ENCODE results near the gene TMED9. TPM values are rescaled to one million over a fixed set of nuclear protein-coding genes. Genes with fewer than 3 reads are reported as not detected.

Gene TMED9
- total and polyA plus RNA-seq, 8 donors = 99.1 to 167 (median 112) TPM

GRCh38 chr5:177569894-177570293 is 22.1 kb upstream of the TMED9 start:
- ATAC-seq = no peak
- TF ChIP-seq CTCF (IDR thresholded peaks at IDR 0.05) = no peak
- FAIRE-seq = no peak

GRCh38 chr5:177575488-177575887 is 16.5 kb upstream of the TMED9 start:
- intact Hi-C loops (cut with DNase I) = no loop called here
- FAIRE-seq = no peak
- no peak for ATAC-seq

More at GRCh38 chr5:177569894-177570293, 22.1 kb upstream of the TMED9 start:
- Histone ChIP-seq H3K27ac (no peak overlapping the region), H3K9me3 (no peaks in the 10 kb centered on the region), H3K36me3 (no peaks in the 10 kb centered on the region), H3K4me1 (no peaks in the 10 kb centered on the region), H3K4me3 (no peak overlapping the region), H3K27me3 (no peaks in the 10 kb centered on the region)
- DNase-seq = no peak
- intact Hi-C loops (cut with DNase I) = no loop called here
- WGBS, 2 donors = 79 to 96% methylated on average over 2 of the region's 2 CpGs

GRCh38 chr5:177576169-177576568 is 15.8 kb upstream of the TMED9 start:
- FAIRE-seq = no peak
- 69 to 82% methylated on average over 10 of the region's 10 CpGs for WGBS, 2 donors
- intact Hi-C loops (cut with DNase I) = no loop called here

More at GRCh38 chr5:177575488-177575887, 16.5 kb upstream of the TMED9 start:
- no peaks in the 10 kb centered on the region for H3K9me3 ChIP-seq
- no peak overlapping the region for H3K4me3 ChIP-seq
- DNase-seq = no peak
- H3K27ac ChIP-seq = no peak overlapping the region
- TF ChIP-seq CTCF (IDR thresholded peaks at IDR 0.05) = no peak
- no peaks in the 10 kb centered on the region for H3K36me3 ChIP-seq
- 63 to 94% methylated on average over 1 of the region's 1 CpG for WGBS, 2 donors
- no peaks in the 10 kb centered on the region for H3K27me3 ChIP-seq
- no peaks in the 10 kb centered on the region for H3K4me1 ChIP-seq

GRCh38 chr5:177578316-177578715 is 13.7 kb upstream of the TMED9 start:
- TF ChIP-seq CTCF (IDR thresholded peaks at IDR 0.05) = no peak
- H3K4me1 ChIP-seq = no peaks in the 10 kb centered on the region
- no peaks in the 10 kb centered on the region for H3K36me3 ChIP-seq
- FAIRE-seq (no peak), DNase-seq (no peak), ATAC-seq (no peak)
- intact Hi-C loops (cut with DNase I) = no loop called here
- H3K9me3 ChIP-seq = no peaks in the 10 kb centered on the region
- 87 to 89% methylated on average over 8 of the region's 8 CpGs for WGBS, 2 donors
- H3K27ac ChIP-seq = no peak overlapping the region
- H3K4me3 ChIP-seq = no peak overlapping the region
- H3K27me3 ChIP-seq = no peaks in the 10 kb centered on the region

More at GRCh38 chr5:177576169-177576568, 15.8 kb upstream of the TMED9 start:
- no peaks in the 10 kb centered on the region for H3K36me3 ChIP-seq
- DNase-seq (no peak), ATAC-seq (no peak)
- no peaks in the 10 kb centered on the region for H3K4me1 ChIP-seq
- TF ChIP-seq CTCF (IDR thresholded peaks at IDR 0.05) = no peak
- H3K27ac ChIP-seq = no peak overlapping the region
- H3K4me3 ChIP-seq = no peak overlapping the region
- H3K27me3 ChIP-seq = no peaks in the 10 kb centered on the region
- no peaks in the 10 kb centered on the region for H3K9me3 ChIP-seq

GRCh38 chr5:177588413-177588909 is 3.5 kb upstream of the TMED9 start:
- no peaks in the 10 kb centered on the region for H3K27me3 ChIP-seq
- TF ChIP-seq CTCF (IDR thresholded peaks at IDR 0.05) = no peak
- H3K9me3 ChIP-seq = no peaks in the 10 kb centered on the region
- WGBS, 2 donors = 22 to 28% methylated on average over 13 of the region's 13 CpGs
- DNase-seq (no peak), FAIRE-seq (no peak), ATAC-seq (peak in 1 of 4 donors; percentile 3)
- peaks cover 0 to 8% (median 4%) of the 10 kb centered on the region in 3 donors for H3K4me1 ChIP-seq
- intact Hi-C loops (cut with DNase I) = no loop called here
- H3K36me3 ChIP-seq = peaks cover 0 to 2% (median 0%) of the 10 kb centered on the region in 3 donors
- no peak overlapping the region for H3K27ac ChIP-seq
- no peak overlapping the region for H3K4me3 ChIP-seq
